GM12878 (cell line): ENCODE results near the gene COBLL1. TPM values are rescaled to one million over a fixed set of nuclear protein-coding genes. Genes with fewer than 3 reads are reported as not detected.

ENCODE experiments used
- ATAC-seq: fragments of 200-7000 bp; cut with Tn5 transposase; 3 replicates; pipeline ENCODE4 v1.9.1; 2020; ENCODE audit warnings: mild to moderate bottlenecking, moderate library complexity
- BruUV-seq: library from RNA; stranded (reverse); fragments of 400-500 nt; replicated peaks from 2 replicates; lab custom pipeline; 2021; lab: Mats Ljungman, UMichigan
- CTCF ChIA-PET: fragments of 300-600 bp; sonication (Branson Sonifier 250); formaldehyde crosslinking; extraction: SDS; loops from one replicate; lab custom pipeline; 2021; ENCODE audit warnings: inconsistent platforms; lab: Yijun Ruan, JAX
- POLR2A ChIA-PET: fragments of 350-600 bp; formaldehyde crosslinking; extraction: SDS; loops from one replicate; lab custom pipeline; 2021; ENCODE audit warnings: inconsistent platforms; lab: Charles Lee
- RAD21 ChIA-PET: fragments of 300-600 bp; sonication (Branson Sonifier 250); formaldehyde crosslinking; loops from one replicate; lab custom pipeline; 2023; ENCODE audit warnings: antibody characterized with exemption; ENCODE audit not compliant: unreplicated experiment; lab: Charles Lee
- SMC1A ChIA-PET: fragments of 300-600 bp; sonication (Branson Sonifier 250); formaldehyde crosslinking; loops from one replicate; lab custom pipeline; 2023; ENCODE audit not compliant: unreplicated experiment, uncharacterized antibody; lab: Charles Lee
- DNase-seq: peaks from one replicate; pipeline ENCODE4 v3.0.0-alpha.2; 2011; ENCODE audit warnings: low read depth, low spot score
- FAIRE-seq: peaks from 3 replicates; lab custom pipeline; 2011; peaks lifted over from hg19 to GRCh38; lab: Jason Lieb, UNC
- H2AFZ ChIP-seq: 2 replicates; pipeline ENCODE4 v1.6.0; 2011; ENCODE audit warnings: low read depth, low read length, control low read depth; ENCODE audit not compliant: control insufficient read depth
- H3K27ac ChIP-seq: 2 replicates; pipeline ENCODE4 v1.5.1; 2011; ENCODE audit warnings: control low read depth; ENCODE audit not compliant: control insufficient read depth, insufficient read depth
- H3K27me3 ChIP-seq, 2 experiments: replicated peaks in 1 of 2; 2 replicates each; pipeline versions ENCODE4 v1.6.0 to v1.6.1; 2011; ENCODE audit warnings: low read length in 1 of 2; ENCODE audit not compliant: control insufficient read depth in 2 of 2, insufficient read depth in 2 of 2
- H3K36me3 ChIP-seq, 2 experiments: 2 replicates each; pipeline ENCODE4 v1.5.1; 2011; ENCODE audit warnings: low read length in 1 of 2; ENCODE audit not compliant: control insufficient read depth in 2 of 2, insufficient read depth in 2 of 2
- H3K4me1 ChIP-seq: 2 replicates; pipeline ENCODE4 v1.6.1; 2011; ENCODE audit warnings: mild to moderate bottlenecking, low read length, moderate library complexity, mixed read lengths; ENCODE audit not compliant: control insufficient read depth, insufficient read depth
- H3K4me2 ChIP-seq: 2 replicates; pipeline ENCODE4 v1.6.0; 2011; ENCODE audit warnings: control low read depth; ENCODE audit not compliant: control insufficient read depth, insufficient read depth
- H3K4me3 ChIP-seq: fragments of 200-600 bp; sonication (generic); 2 replicates; pipeline ENCODE4 v1.5.1; 2016
- H3K79me2 ChIP-seq: 2 replicates; pipeline ENCODE4 v1.6.0; 2011; ENCODE audit warnings: low read length; ENCODE audit not compliant: control insufficient read depth, insufficient read depth
- H3K9ac ChIP-seq: 2 replicates; pipeline ENCODE4 v1.8.0; 2011; ENCODE audit warnings: low read length, control low read depth, mixed read lengths; ENCODE audit not compliant: control insufficient read depth, insufficient read depth
- H3K9me3 ChIP-seq: replicated peaks from 3 replicates; pipeline ENCODE4 v1.5.1; 2011; ENCODE audit warnings: mild to moderate bottlenecking, low read length; ENCODE audit not compliant: control insufficient read depth, insufficient read depth
- H4K20me1 ChIP-seq: 2 replicates; pipeline ENCODE4 v1.6.0; 2011; ENCODE audit not compliant: control insufficient read depth, insufficient read depth
- BCL11A ChIP-seq: IDR thresholded peaks from 2 replicates; pipeline ENCODE4 v1.6.1; 2011; ENCODE audit warnings: low read depth, low read length
- BCL3 ChIP-seq: IDR thresholded peaks from 2 replicates; pipeline ENCODE4 v1.6.1; 2011; ENCODE audit warnings: borderline replicate concordance, low read depth, mild to moderate bottlenecking, moderate library complexity, low read length; ENCODE audit not compliant: insufficient read depth, poor library complexity, severe bottlenecking
- CBX3 ChIP-seq: fragments of 200-600 bp; sonication (generic); IDR thresholded peaks from 2 replicates; pipeline ENCODE4 v1.6.1; 2016; ENCODE audit warnings: low read depth, borderline replicate concordance
- ESRRA ChIP-seq: IDR thresholded peaks from 2 replicates; pipeline ENCODE4 v1.6.1; 2012; ENCODE audit warnings: mild to moderate bottlenecking, low read length, improper control_type of control experiment
- GATAD2B ChIP-seq: fragments of 450-650 bp; conservative IDR thresholded peaks from 2 replicates; pipeline ENCODE4 v1.6.1; 2017; ENCODE audit warnings: low read depth, mild to moderate bottlenecking, moderate library complexity
- JUND ChIP-seq: IDR thresholded peaks from 2 replicates; pipeline ENCODE4 v1.6.1; 2012; ENCODE audit warnings: low read depth, mild to moderate bottlenecking, low read length, improper control_type of control experiment, moderate library complexity
- MEF2A ChIP-seq: IDR thresholded peaks from 2 replicates; pipeline ENCODE4 v1.6.1; 2011; ENCODE audit warnings: low read depth, mild to moderate bottlenecking, low read length, moderate library complexity; ENCODE audit not compliant: insufficient read depth
- NFIC ChIP-seq: IDR thresholded peaks from 2 replicates; pipeline ENCODE4 v1.6.1; 2012; ENCODE audit warnings: low read depth, mild to moderate bottlenecking, inconsistent platforms, low read length, moderate library complexity
- PML ChIP-seq: IDR thresholded peaks from 2 replicates; pipeline ENCODE4 v1.6.1; 2012; ENCODE audit warnings: low read length, inconsistent platforms
- RUNX3 ChIP-seq: IDR thresholded peaks from 2 replicates; pipeline ENCODE4 v1.6.1; 2012; ENCODE audit warnings: low read length, inconsistent platforms
- SP1 ChIP-seq: IDR thresholded peaks from one replicate; pipeline ENCODE4 v1.6.1; 2011; ENCODE audit warnings: low read depth, low read length
- SREBF1 ChIP-seq: IDR thresholded peaks from 2 replicates; pipeline ENCODE4 v1.6.1; 2012; ENCODE audit warnings: mild to moderate bottlenecking, low read length
- TARDBP ChIP-seq: IDR thresholded peaks from 2 replicates; pipeline ENCODE4 v1.6.1; 2016; ENCODE audit warnings: borderline replicate concordance
- TCF7 ChIP-seq: IDR thresholded peaks from 2 replicates; pipeline ENCODE4 v1.6.1; 2014; ENCODE audit warnings: antibody characterized with exemption, borderline replicate concordance
- YBX1 ChIP-seq: fragments of 450-650 bp; IDR thresholded peaks from 2 replicates; pipeline ENCODE4 v1.6.1; 2016; ENCODE audit warnings: antibody characterized with exemption
- WGBS: methylation state at CpG from one replicate; pipeline ENCODE4 v1.1.6; 2016; ENCODE audit warnings: low lambda C conversion rate; ENCODE audit not compliant: insufficient replicate concordance, insufficient coverage; ENCODE audit errors: missing lambda C conversion rate; 5-methylcytosine and 5-hydroxymethylcytosine counted together
- in situ Hi-C: fragments of 300-500 bp; cut with MboI; formaldehyde crosslinking; loops from 9 replicates; pipeline ENCODE4 v1.14.3; 2018; ENCODE audit warnings: mixed read lengths
- intact Hi-C: fragments of 100-400 bp; cut with micrococcal nuclease; formaldehyde crosslinking; loops from one replicate; pipeline ENCODE4 v1.14.2; 2022; ENCODE audit not compliant: unreplicated experiment
- polyA plus RNA-seq, 11 experiments: library from polyadenylated mRNA; depleted of rRNA in 4 of 11; unstranded in 6 of 11; stranded (reverse) in 5 of 11; fragments of >200 nt; fragmentation: Nextera tagmentation in 4 of 11; fragmentation: Illumina TruSeq in 1 of 11; extraction: Ambion mirVana in 4 of 11; extraction: Trizol in 1 of 11; gene quantifications; 1 replicate in 1 of 11; 2 replicates in 10 of 11; pipeline versions ENCODE4 v1.2.1 to v1.2.3, GENCODE V29; 2011 to 2016; ENCODE audit warnings: inconsistent platforms in 2 of 11, missing spikeins in 2 of 11, low read depth in 1 of 11
- total RNA-seq, 4 experiments: library from RNA; depleted of rRNA in 3 of 4; stranded (reverse); fragments of >200 nt in 3 of 4; fragmentation: Illumina TruSeq in 1 of 4; extraction: Trizol in 1 of 4; gene quantifications; 2 replicates each; pipeline versions ENCODE4 v1.2.1 to v1.2.3, GENCODE V29; 2013 to 2021

COBLL1 gene
- total and polyA plus RNA-seq, 10 of the 15 experiments (the other 5 are each of a cell fraction or from before 2014, with no cell fraction given), result 0.46 TPM; not detected in 9

GRCh38 chr2:164688896-164689419, 152.7 kb downstream of the COBLL1 start:
- Histone ChIP-seq H3K9me3 (no peaks in the 10 kb centered on the region), H3K4me1 (no peaks in the 10 kb centered on the region), H2AFZ (no peak overlapping the region), H3K36me3 (no peaks in the 10 kb centered on the region), H3K4me3 (no peak overlapping the region), H4K20me1 (no peaks in the 10 kb centered on the region), H3K9ac (no peak overlapping the region), H3K4me2 (no peak overlapping the region), H3K27me3 (no peaks in the 10 kb centered on the region), H3K79me2 (no peaks in the 10 kb centered on the region), H3K27ac (no peak overlapping the region)
- in situ Hi-C loops (no loop called here), intact Hi-C loops (no loop called here)
- DNase-seq, result no peak
- ChIA-PET RAD21 (no interaction called here), POLR2A (no interaction called here), CTCF (no interaction called here), SMC1A (no interaction called here)
- TF ChIP-seq TCF7 (no peak), NFIC (no peak), MEF2A (no peak), PML (no peak), JUND (no peak), BCL11A (no peak), SREBF1 (no peak), SP1 (no peak), ESRRA (no peak), TARDBP (no peak), BCL3 (no peak), CBX3 (no peak), YBX1 (no peak), GATAD2B (no peak), RUNX3 (no peak)
- BruUV-seq, result no TSS peak
- FAIRE-seq, result no peak
- ATAC-seq, result no peak
- WGBS, result 33% methylated on average over 1 of the region's 1 CpG
